ENCODE results near the gene PCED1B.
"Not testable (repeated sequence)": the region's sequence is repeated elsewhere in the genome, so short reads cannot be mapped to it uniquely, and the experiment has no call there.

Gene PCED1B

DNA sequence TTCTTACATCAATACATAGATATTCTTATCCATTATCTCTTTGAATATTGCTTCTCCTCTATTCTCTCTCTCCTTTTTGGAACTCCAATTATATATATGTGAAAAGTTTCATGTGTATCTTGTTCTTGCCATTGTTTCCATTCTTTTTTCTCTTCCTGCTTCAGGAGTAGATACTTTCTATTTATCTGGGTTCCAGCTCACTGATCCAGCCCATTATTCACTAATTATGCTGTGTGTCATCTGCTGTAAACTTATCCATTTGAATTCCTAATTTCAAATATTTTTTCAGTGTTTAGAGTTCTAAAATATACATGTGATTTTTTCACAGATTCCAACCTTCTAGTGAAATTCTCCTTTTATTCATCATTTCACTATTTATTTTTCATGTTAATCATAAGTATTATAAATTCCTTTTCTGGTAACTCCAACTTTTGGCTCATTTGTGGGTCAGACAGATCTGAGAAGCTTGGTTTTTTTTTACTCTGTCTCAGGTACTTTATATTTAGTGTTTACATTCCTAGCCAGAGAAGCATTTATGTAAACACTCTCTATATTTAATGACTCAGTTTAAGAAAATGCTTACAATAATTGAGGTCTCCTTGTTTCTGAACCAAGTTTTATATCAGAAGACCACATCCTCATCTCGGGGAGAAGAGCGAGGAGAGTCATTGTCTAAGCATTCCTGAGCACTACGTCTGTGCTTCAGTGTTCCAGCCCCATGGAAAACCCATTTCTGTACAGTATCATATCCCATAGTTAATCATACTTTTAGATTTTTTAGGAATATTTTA lies 16.2 kb downstream of the PCED1B start:
- DNase-seq, result no peak

DNA sequence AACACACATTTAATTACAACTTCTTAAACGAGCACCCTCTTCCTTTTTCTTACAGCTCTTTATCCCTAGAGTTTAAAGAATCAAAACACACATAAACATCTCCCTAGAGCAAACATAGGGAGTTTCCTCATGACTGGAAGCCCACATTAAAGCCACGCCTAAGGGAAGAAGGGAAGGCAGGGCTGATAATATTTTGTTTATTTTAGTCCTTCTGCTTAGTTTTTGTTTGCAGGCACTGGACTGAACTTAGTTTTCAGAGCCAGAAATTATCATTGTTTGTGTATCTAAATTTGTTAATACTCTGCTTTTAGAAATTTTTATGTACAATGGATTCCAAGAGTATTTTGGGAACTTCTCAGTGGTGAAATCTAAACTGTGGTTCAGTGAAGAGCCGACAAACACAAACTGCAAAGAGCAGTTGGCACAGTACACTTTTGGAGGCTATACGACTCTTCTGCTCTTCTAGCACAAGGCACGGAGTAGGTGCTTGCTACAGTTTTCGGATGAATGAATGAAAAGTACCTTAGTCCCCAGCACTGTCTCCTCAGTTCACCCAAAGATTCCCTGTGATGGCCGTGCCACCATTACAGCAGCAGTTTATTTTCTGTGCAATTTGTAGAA lies 18.0 kb downstream of the PCED1B start:
- no peak for DNase-seq

DNA sequence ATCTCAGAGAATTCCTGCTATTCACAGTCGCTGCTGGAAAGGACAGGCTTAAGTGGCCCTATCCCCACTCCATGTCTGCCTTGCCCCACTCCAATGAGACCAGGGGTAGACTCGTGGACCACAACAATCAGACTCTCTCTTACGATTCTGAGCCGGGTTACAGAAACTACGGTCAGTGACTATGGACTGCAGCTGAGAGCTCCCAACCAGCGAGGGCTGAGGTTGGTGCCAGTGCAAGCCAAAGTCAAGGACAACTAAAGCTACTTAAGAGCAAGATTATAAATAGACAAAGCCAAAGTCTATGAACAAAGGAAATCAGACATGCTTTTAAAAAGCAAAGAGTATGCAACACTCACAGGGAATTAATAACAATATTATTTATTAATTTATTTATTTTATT lies 18.7 kb downstream of the PCED1B start:
- DNase-seq, result no peak

DNA sequence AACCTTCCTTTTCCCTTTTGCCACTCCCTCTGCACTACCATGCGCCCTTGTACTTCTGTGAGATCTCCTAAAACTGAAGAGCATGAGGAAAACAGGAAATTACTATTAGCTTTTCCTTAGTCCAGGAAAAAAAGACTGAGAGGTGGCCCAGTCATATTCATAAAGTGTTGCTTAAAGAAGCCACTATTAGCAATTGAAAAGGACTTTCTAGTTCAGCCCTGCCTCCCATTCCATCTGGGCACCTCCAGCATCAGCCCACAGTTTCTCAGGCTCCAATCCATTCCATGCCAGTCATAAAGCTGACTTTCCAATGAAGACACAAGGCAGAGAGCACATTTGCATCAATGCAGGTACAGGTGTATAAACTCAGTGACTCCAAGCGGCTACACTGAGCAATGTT lies 20.2 kb downstream of the PCED1B start:
- no peak for DNase-seq

DNA sequence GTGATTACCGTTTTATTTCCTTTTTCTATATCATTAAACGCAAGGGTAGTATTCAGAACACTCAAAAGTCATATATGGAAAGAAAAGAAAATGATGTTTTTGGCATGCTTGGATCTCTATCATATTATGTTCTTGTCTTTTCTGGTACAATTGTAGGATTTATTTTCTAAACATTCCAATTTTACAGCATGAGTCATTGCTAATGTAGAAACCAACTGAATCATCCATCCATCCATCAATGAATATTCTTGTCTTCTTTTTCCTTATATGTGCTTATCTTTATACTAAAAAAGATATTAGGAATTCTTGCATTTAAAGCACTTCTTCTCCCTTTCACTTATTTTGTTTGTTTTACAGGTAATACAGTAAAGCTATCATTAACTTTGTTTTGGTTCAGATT lies 20.7 kb downstream of the PCED1B start:
- DNase-seq, result no peak

DNA sequence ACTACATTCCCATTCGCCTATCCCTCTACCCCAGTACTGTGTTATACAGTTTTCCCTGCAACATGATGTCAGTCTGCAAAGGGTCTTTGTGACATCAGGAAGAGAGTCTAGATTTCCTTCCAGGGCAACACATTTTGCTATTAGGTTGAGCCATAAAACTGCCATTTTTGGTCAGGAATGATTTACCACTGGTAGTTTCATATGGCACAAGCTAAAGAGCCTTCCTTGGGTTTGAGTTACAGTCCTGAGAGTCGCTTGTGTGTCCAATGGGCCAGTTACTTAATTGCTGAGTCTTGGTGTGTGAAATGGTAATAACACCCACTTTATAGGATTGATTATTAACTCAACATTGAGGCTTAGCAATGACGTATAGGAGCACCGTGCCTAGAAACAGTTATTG lies 23.0 kb downstream of the PCED1B start:
- no peak for DNase-seq

DNA sequence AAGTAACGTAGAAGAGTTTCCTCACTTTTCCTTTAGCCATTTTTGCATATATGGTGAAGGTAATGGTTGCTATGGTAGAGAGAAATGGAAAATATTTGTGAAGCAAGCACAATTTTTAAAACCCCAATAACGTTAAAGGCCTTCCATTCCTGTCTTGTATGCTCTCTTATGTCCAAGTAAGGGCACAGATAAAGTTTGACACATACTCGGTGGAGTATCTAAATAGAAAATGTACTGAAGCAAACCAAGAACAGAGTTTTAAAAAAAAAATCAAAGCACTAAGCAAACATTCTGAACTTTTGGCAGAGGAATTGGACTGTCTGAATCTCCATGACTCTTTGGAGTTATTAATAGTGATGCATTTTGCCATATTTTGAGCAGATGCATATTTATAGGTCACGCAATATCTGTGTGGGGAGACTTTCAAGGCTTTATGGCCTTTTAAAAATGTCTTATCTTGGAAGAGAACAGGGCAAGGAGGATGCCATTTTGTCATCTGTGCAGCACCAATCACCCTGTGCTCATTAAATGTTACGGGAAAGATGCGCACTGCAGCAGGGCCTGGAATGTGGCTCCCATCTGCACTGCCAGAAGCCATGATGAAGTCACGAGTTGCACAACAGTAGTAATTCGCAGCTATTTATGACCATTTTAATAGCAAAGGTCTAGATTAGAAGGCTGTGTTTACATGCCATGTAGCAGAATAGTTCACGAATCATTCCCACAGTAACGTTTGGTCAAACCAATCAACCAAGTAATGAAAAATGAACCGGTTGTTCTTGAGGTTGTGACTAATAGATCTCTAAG lies 23.6 kb downstream of the PCED1B start:
- no peak for DNase-seq

DNA sequence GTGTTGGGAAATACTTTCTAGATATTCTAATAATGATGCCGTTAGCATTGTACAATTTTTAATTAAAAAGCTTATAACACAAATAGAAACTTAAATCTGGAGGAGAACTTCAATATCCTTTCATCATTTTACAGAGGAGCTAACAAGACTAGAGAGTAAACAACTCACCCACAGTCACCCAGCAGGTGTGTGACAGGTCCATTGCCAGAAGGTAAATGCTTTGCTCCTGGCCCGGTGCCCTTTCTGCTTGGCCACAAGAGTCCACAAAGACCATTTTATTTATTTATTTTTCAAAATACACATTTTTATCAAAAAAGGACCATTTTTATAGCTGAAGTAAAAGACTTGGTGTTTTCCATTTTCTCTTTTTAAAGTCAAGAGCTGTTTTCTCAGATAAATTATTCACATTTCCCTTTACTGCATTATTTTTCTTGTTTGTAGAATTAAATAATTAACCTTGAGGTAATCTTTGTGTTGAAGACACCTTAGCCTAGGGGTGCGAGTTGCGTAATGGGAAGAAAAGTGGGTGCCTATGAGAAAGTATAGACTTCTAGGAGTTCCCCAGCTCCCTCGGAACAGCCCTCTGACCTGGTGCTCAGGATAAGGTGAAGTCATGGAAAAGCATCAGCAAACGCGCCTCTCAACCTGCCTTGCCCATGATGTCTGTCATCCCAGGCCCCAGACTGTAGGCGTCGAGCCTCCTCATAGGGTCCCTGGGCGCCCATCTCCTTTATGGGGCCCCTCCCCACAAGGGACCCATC lies 26.7 kb downstream of the PCED1B start:
- DNase-seq, result peak; percentile 86

DNA sequence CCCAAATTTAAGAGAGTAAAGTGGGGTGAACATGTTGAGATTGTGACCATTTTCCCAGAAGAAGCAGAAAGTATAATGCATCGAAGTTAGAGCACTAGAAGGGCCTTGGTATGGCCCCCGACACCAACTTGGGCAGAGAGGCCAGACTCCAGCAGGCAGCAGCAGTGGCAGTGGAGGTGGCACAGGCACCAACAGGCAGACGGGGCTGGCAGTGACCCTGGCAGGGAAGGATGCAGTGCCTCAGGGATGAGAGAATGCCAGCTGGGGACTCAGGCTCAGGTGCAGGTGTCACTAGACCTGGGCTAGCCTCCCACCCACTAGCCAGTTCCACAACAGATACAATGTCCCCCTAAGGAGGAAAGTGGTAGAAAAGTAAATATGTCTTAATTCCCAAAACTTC lies 28.0 kb downstream of the PCED1B start:
- DNase-seq, result no peak

DNA sequence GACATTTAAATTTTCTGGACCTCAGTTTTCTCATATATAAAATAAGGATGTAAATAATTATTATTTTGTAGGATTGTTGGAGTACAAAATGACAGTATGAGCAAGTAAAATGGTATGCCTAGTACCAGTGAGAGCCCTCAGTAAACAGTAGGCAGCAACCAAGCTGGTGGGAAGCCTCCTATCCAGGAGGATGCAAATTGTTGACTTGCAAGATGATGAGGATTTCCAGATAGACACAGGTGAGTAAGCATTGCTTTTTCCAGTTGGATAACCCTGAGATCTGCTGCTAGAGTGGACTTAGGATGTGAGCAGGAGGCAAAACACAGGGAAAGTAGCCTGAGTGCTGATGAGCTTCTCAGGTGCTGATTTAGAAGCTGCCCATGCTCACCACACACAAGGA lies 28.5 kb downstream of the PCED1B start:
- no peak for DNase-seq

DNA sequence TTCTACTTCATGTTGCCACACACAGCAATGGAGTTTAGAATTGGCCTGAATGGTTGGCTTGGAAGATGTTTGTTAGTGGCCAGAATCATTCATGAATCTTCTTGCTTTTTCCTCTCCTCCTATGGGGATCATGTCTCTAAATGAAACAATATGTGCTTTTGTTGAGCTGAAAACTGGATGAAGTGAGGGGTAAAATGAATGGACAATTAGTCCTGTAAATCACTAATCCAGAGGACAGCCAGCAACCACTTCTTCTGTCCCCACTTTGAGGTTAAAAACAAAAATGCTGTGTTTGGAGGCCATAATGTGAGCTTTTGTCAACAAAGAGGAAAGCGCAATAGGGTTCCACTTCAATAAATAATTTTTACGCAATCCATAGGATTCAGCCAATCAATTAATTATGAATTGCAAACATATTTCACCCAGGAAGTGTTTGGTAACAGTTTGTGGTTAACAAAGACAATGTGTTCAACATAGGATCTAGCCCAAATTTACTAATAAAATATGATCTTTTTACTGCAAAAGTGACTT lies 30.7 kb downstream of the PCED1B start:
- DNase-seq, result no peak

DNA sequence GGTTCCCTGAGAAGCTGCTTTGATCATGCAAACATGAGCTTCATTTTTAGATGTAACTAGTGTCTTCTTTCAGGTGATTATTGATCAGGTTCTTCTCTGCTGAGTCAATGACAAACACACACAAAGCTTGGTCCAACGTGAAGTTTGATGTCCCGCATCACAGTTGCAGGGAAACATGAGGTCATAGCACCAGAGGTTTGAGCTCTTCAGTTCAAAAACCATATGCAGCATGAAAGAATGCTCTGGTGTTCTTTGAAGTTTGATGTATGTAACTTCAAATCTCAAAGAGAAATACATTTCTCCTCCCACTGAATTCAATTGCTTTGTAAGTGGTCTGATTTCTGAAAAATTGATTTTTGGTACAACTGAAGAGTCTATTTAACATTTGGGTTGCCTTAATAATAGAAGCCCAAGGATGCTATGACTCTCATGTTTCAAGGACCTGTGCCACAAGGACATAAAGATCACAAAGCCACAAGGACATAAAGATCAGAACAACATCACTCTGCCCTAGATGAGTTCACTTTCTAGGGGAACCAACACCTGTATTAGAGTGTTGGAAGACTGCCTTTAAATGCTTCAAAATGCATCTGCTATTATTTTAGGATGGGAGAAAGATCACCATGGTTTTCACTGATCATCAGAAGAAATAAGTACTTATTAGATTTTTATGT lies 31.4 kb downstream of the PCED1B start:
- DNase-seq, result no peak

DNA sequence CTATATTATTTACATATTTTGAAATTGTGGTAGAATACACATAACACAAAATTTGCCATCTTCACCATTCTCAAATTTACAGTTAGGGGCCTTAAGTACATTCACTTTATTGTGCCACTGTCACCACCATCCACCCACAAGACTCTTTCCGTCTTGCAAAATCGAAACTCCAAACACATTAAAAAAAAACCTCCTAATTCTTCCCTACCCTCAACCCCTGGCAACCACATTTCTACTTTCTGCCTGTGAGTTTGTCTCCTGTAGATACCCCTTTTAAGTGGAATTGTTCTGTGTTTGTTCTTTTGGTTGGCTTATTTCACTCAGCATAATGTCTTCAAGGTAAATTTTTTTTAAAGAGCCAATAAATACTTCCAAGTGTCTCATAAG lies 32.0 kb downstream of the PCED1B start:
- DNase-seq, result no peak

DNA sequence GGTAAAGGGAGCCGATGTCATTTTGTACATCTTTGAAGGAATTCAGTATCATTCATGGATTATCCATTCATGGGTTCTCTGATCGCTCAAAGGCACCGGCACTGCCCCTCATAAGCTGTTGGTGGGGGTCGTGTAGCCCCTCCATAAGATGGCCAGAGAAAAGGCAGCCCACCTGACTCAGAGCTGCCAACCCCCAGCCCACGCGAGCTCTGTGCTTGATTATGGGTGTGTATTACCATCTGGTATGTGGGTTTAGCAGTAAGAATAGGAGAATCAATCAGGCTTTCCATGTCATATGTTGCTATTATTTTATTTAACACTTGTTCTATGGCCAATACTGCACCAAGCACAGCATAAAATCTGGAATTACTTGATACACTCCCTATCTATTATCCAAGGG lies 32.4 kb downstream of the PCED1B start:
- DNase-seq, result no peak

DNA sequence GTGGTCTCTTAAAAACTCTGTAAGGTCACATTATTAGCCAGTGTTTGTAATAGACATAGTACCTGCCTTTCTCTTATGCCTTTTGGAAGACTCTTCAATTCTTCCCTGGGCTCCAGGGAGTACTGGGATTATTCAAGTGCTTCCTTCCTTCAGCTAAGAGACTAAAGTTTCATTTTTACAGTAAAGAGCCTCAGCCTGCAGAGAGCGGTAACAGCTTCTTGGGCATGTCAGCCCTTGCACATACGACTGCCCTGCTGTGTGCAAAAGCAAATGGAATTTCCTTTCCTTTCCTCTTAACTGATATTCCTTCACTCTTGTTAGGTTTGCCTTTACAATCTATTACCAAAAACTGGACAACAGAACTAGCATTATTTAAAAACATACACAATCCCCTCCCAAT lies 33.3 kb downstream of the PCED1B start:
- no peak for DNase-seq

DNA sequence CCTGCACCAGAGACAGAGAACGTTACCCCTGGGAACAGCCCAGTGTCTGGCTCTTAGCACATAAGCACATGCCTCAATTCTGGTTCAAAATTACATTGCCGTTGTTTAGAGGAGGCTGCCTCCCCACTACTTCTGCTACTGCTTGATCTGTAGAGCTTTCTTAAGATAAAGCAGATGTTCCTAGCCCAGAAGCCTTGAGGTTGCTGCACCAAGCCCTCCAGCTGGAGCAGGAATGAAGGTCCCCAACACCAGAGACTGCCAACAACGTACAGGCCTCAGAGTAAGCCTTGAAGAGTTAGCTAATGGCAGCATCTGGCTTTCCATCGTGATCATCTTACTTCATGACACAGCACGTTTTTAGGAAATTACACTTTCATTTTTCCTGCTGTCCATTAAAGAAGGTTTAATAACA lies 35.1 kb downstream of the PCED1B start:
- no peak for DNase-seq

DNA sequence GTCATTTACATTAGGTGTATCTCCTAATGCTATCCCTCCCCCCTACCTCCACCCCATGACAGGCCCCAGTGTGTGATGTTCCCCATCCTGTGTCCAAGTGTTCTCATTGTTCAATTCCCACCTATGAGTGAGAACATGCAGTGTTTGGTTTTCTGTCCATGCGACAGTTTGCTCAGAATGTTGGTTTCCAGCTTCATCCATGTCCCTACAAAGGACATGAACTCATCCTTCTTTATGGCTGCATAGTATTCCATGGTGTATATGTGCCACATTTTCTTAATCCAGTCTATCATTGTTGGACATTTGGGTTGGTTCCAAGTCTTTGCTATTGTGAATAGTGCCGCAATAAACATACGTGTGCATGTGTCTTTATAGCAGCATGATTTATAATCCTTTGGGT lies 37.9 kb downstream of the PCED1B start:
- not testable (repeated sequence) for DNase-seq

DNA sequence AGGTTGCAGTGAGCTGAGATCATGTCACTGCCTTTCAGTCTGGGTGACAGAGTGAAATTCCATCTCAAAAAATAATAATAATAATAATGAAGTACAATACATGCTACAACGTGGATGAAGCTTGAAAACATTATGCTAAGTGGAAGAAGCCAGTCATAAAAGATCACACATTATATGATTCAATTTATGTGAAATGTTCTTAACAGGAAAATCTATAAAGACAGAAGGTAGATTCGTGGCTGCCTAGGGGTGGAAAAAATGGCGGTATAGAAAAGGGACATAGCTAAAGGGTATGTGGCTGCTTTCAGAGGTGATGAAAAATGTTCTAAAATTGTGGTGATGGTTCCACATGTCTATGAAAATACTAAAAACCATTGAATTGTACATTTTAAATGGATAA lies 41.3 kb downstream of the PCED1B start:
- no peak for DNase-seq

DNA sequence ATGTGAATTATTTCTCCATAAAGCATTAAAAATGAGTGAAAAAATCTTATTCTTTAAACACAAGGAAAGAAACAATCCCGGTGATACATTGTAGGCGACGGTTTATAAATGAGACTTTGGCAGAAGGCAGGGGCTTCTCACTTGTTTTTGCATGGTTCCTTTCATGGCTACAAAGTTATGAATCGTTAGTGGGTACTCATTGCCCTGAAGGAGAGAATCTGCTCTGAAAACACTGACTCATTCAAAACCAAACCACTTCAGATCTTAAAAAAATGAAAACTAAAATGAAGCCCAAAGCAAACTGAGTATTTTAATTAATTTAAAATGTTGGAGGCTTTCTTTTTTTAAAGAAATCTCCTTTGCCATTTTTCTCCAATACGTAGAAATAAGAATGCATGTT lies 41.7 kb downstream of the PCED1B start:
- DNase-seq, result no peak

DNA sequence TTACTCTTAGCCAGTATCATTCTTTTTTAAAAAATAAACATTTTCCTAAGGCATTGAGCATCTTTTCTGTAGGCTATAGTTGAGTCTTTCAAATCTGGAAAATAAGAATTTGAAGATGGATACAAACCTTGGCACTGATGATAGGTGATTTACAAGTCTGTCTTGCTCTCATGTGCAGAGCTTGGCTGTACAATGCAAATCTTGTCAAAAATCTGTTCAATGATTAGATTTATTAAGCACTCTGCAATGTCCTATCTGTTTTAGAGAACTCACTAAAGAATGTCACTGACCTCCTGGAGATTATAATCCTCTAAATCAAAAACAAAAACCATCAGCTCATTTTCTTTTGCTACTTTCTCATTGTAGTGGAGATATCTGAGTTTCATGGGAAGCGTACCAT lies 43.2 kb downstream of the PCED1B start:
- no peak for DNase-seq

DNA sequence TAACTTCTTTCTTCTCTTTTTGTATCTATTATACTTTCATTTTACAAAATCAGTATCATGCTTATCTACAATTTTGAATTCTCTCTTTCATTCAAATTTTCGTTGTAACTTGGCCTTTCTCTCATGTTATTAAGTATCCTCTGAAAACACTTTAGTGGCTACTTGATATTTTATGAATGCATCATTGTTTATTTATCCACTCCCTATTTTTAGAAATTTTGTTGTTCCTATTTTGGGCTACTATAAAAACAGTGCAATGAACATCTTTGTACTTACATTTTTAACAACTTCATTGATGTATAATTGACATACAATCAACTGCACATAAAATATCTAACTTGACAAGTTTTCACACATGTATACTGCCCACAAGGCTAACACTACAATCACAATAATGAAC lies 44.3 kb downstream of the PCED1B start:
- no peak for DNase-seq

DNA sequence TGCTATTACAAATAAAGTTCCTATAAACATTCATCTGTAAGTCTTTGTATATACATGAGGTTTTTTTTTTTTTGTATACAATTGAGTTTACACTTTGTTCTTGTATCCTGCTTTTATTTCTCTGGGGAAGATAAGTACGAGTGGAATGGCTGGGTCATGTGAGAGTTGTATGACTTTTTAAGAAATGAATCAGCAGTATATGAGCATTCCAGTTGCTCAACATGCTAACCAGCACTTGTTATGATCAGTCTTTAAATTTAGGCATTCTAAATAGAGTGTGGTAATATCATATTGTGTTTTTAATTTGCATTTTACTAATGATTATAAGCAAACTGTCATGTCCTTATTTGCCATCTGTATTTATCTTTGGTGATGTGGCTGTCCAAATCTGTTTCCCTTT lies 45.0 kb downstream of the PCED1B start:
- DNase-seq, result no peak

DNA sequence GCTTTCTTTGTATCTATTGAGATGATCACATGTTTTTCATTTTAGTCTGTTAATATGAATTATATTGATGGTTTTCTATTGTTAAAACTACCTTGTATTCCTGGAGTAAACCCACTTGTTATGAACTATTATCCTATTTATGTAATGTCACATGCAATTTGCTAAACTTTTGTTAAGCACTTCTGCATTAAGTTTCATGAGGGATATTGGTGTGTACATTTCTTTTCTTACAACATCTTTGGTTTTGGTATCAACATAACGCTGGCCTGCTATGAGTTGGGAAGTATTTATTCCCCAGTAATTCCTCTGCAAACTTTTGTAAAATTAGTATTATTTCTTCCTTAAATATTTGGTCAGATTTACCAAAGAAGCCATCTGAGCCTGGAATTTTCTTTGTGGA lies 46.8 kb downstream of the PCED1B start:
- no peak for DNase-seq
